Endodermal cell (in vitro differentiated cells): ENCODE results near the gene ECSIT. TPM values are rescaled to one million over a fixed set of nuclear protein-coding genes. Genes with fewer than 3 reads are reported as not detected.
"Not testable (repeated sequence)": the region's sequence is repeated elsewhere in the genome, so short reads cannot be mapped to it uniquely, and the experiment has no call there.

ENCODE experiments used
- DNase-seq: peaks from one replicate; pipeline ENCODE4 v3.0.0-alpha.2; 2017
- H3K27ac ChIP-seq: 2 replicates; pipeline ENCODE4 v1.5.1; 2013; ENCODE audit warnings: mild to moderate bottlenecking, low read depth, low read length, moderate library complexity
- H3K27me3 ChIP-seq: 2 replicates; pipeline ENCODE4 v1.6.1; 2013; ENCODE audit warnings: mild to moderate bottlenecking, low read length, moderate library complexity; ENCODE audit not compliant: insufficient read depth, control insufficient read depth, poor library complexity, severe bottlenecking
- H3K36me3 ChIP-seq: 2 replicates; pipeline ENCODE4 v1.7.0; 2013; ENCODE audit warnings: mild to moderate bottlenecking, low read length, moderate library complexity; ENCODE audit not compliant: control insufficient read depth, insufficient read depth
- H3K4me1 ChIP-seq: one replicate; pipeline ENCODE4 v1.7.0; 2013; ENCODE audit warnings: low read length; ENCODE audit not compliant: control insufficient read depth, insufficient read depth
- H3K4me3 ChIP-seq: 2 replicates; pipeline ENCODE4 v1.5.1; 2013; ENCODE audit warnings: mild to moderate bottlenecking, low read length, moderate library complexity
- H3K9ac ChIP-seq: 2 replicates; pipeline ENCODE4 v1.6.1; 2013; ENCODE audit warnings: mild to moderate bottlenecking, low read length, moderate library complexity; ENCODE audit not compliant: poor library complexity, severe bottlenecking; ENCODE audit errors: extremely low read depth
- H3K9me3 ChIP-seq: 2 replicates; pipeline ENCODE4 v1.6.1; 2013; ENCODE audit warnings: mild to moderate bottlenecking, low read length, moderate library complexity; ENCODE audit not compliant: control insufficient read depth
- H3K27ac Mint-ChIP-seq: 2 replicates; pipeline ENCODE4 v1.8.0; 2020; ENCODE audit warnings: mixed read lengths
- H3K27me3 Mint-ChIP-seq: 2 replicates; pipeline ENCODE4 v1.8.0; 2021; ENCODE audit warnings: mild to moderate bottlenecking, mixed read lengths; ENCODE audit not compliant: insufficient read depth
- H3K36me3 Mint-ChIP-seq: 2 replicates; pipeline ENCODE4 v1.8.0; 2020; ENCODE audit warnings: low read depth, mixed read lengths
- H3K4me1 Mint-ChIP-seq: 2 replicates; pipeline ENCODE4 v1.8.0; 2020; ENCODE audit warnings: mixed read lengths
- H3K4me3 Mint-ChIP-seq: 2 replicates; pipeline ENCODE4 v1.8.0; 2020; ENCODE audit warnings: mild to moderate bottlenecking, moderate library complexity, mixed read lengths
- H3K9me3 Mint-ChIP-seq: 2 replicates; pipeline ENCODE4 v1.8.0; 2020; ENCODE audit warnings: mild to moderate bottlenecking, mixed read lengths
- CTCF ChIP-seq: fragments of 200-600 bp; sonication (generic); conservative IDR thresholded peaks from 2 replicates; pipeline ENCODE4 v1.5.0; 2021; ENCODE audit warnings: antibody characterized with exemption, mild to moderate bottlenecking
- WGBS, 2 experiments: methylation state at CpG; one replicate each; pipeline versions ENCODE4 v1.1.5 to v1.1.7; 2013; ENCODE audit warnings: missing lambda C conversion rate in 2 of 2, mixed read lengths in 1 of 2; ENCODE audit not compliant: insufficient coverage in 1 of 2, insufficient read length in 1 of 2; 5-methylcytosine and 5-hydroxymethylcytosine counted together
- total RNA-seq, 2 donors: library from RNA; stranded (reverse); fragmentation: NEBNext Ultra II Directional in 1 of 2; extraction: Animal tissue kit (Norgen Biotek cat#: 25700) in 1 of 2; gene quantifications; 2 replicates in 1 of 2; 3 replicates in 1 of 2; pipeline ENCODE4 v1.2.1, GENCODE V29; 2021

Gene ECSIT
- total RNA-seq, 2 donors from 2014 or later, result 24.7 to 26.2 TPM

GRCh38 chr19:11460207-11460606 is 68.7 kb downstream of the ECSIT start:
- Mint-ChIP-seq H3K36me3 (no peaks in the 10 kb centered on the region), H3K4me1 (no peaks in the 10 kb centered on the region), H3K27ac (no peak overlapping the region), H3K27me3 (no peaks in the 10 kb centered on the region), H3K4me3 (no peak overlapping the region), H3K9me3 (no peaks in the 10 kb centered on the region)
- Histone ChIP-seq H3K4me1 (no peaks in the 10 kb centered on the region), H3K27me3 (no peaks in the 10 kb centered on the region), H3K36me3 (no peaks in the 10 kb centered on the region), H3K27ac (no peak overlapping the region), H3K9ac (no peak overlapping the region), H3K4me3 (no peak overlapping the region), H3K9me3 (no peaks in the 10 kb centered on the region)
- 61 to 92% methylated on average over 2 to 4 of the region's 4 CpGs for WGBS, 2 experiments
- DNase-seq, result peak; percentile 61
- peak; percentile 59 for TF ChIP-seq CTCF

GRCh38 chr19:11458912-11459311 is 70.0 kb downstream of the ECSIT start:
- WGBS, 2 experiments, result 89% methylated on average over 6 to 11 of the region's 11 CpGs
- H3K4me1 ChIP-seq, H3K9me3 Mint-ChIP-seq, H3K9ac ChIP-seq, H3K9me3 ChIP-seq, H3K27ac ChIP-seq, H3K4me3 Mint-ChIP-seq, H3K27me3 Mint-ChIP-seq, H3K36me3 ChIP-seq, H3K27ac Mint-ChIP-seq, DNase-seq, H3K4me3 ChIP-seq, H3K36me3 Mint-ChIP-seq, H3K4me1 Mint-ChIP-seq, H3K27me3 ChIP-seq: not testable (repeated sequence)

GRCh38 chr19:11458236-11458900 is 70.6 kb downstream of the ECSIT start:
- Histone ChIP-seq H3K27me3 (no peaks in the 10 kb centered on the region), H3K9ac (no peak overlapping the region), H3K27ac (no peak overlapping the region), H3K36me3 (no peaks in the 10 kb centered on the region), H3K4me1 (no peaks in the 10 kb centered on the region), H3K9me3 (no peaks in the 10 kb centered on the region), H3K4me3 (no peak overlapping the region)
- Mint-ChIP-seq H3K4me1 (no peaks in the 10 kb centered on the region), H3K9me3 (no peaks in the 10 kb centered on the region), H3K36me3 (no peaks in the 10 kb centered on the region), H3K27me3 (no peaks in the 10 kb centered on the region), H3K27ac (no peak overlapping the region), H3K4me3 (no peak overlapping the region)
- no peak for DNase-seq
- 94 to 97% methylated on average over 10 to 19 of the region's 19 CpGs for WGBS, 2 experiments
- no peak for TF ChIP-seq CTCF

- no peak for DNase-seq
- no peaks in the 10 kb centered on the region for H3K9me3 Mint-ChIP-seq
- Histone ChIP-seq H3K27ac (no peak overlapping the region), H3K4me1 (no peaks in the 10 kb centered on the region), H3K4me3 (no peak overlapping the region), H3K9me3 (no peaks in the 10 kb centered on the region), H3K9ac (no peak overlapping the region), H3K36me3 (no peaks in the 10 kb centered on the region), H3K27me3 (no peaks in the 10 kb centered on the region)
- no peak overlapping the region for H3K27ac Mint-ChIP-seq
- no peak for TF ChIP-seq CTCF
- no peaks in the 10 kb centered on the region for H3K27me3 Mint-ChIP-seq
- WGBS, 2 experiments, result 93 to 96% methylated on average over 13 to 20 of the region's 20 CpGs
- no peak overlapping the region for H3K4me3 Mint-ChIP-seq
- H3K4me1 Mint-ChIP-seq, result no peaks in the 10 kb centered on the region
- H3K36me3 Mint-ChIP-seq, result no peaks in the 10 kb centered on the region
Observed at GRCh38 chr19:11457831-11458230, 71.1 kb downstream of the ECSIT start.
